GM19452 (cell line): Measurements from ENCODE around the gene NTN5.
"Not testable (repeated sequence)": the region's sequence is repeated elsewhere in the genome, so short reads cannot be mapped to it uniquely, and the experiment has no call there.

Source experiments
- ATAC-seq: cut with Tn5 transposase; IDR thresholded peaks from one replicate; pipeline ENCODE4 v1.9.1; 2021; ENCODE audit not compliant: unreplicated experiment

Gene NTN5

DNA sequence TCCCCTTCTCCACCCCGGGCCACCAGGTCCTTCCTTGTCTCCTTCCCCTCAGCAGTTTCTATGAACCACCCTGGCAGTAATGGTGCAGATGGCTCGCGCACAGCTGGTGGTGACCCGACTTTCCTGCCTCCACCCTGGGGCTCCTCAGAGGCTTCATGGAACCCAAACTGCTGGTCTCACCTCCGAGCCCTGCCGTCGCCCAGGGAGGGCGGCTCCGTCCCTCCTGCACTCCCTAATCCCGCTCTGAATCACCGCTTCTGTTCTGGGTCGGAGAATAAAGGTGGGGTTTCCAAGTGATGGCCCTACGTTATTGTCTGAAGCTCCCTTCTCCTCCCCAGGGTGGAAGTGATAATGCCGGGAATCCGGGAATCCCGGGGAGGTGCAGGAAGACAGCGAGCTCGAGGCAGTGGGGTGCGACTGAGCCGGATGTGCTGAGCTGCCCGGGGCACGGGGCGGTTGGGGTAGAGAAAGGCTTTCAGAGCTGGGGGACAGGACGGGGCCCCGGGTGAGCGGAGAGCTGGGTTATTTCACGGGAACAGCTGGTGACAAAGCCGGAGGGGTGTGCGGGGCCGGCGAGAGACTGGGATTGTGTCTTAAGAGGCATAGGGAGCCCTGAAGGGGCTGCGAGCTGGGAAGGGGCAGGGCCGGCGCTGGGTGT lies 23.7 kb upstream of the NTN5 start:
- ATAC-seq, result no peak

DNA sequence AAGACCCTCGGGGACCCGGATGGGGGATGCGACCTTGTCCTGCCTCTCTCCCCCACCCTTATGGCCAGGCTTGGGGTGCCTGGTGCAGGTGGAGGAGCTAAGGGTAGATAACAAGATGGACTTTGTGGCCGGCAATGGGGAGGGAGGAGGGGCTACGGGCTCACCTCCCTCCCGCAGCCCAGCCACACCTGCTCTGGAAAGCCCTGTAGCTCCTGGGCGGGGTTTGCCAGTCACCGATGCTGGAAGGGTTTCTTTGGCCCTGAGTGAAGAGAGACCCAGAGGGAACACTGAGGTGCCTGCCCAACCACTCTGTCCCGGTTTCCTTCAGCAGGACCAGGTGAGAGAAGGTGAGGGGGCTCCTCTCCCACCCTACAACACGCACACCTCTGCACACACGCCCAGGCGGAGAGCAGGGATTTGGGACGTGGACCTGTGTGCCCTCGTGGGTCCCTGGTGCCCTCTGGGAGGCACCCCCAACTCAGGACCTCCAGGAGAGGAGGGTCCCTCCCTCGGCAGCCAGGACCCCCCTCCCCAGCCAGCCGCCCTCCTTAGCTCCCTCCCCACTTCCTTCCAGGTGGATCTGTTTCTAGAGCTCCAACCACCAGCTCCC lies 23.0 kb upstream of the NTN5 start, which contains the start of gene FUT2:
TSS of gene FUT2 (plus strand) at position 229 of the 610 bp plus-strand sequence. CDS start 6,986 bp downstream, outside the sequence.
- ATAC-seq, result no peak

GRCh38 chr19:48693629-48694028 lies 20.8 kb upstream of the NTN5 start:
- not testable (repeated sequence) for ATAC-seq

GRCh38 chr19:48689449-48689848 lies 16.6 kb upstream of the NTN5 start:
- ATAC-seq, result no peak

DNA sequence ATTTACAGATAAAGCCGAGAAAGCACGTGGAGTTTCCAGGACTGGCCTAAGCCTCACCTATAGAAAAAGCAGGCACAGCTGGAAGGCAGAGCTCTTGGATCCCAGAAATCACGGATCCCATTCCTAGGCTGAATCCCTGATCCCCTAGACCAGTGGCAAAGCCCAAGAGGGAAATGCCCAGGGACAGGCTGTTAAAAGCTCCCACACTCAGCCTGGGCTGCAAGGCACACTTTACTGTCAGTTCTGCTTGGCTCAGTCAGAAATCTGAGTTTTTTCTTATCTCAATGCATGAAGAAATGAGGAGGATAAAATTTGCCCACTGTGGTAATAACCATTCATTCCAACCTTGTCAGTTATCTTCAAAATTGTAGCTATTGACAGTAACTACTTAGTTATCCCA lies 15.0 kb upstream of the NTN5 start:
- no peak for ATAC-seq

DNA sequence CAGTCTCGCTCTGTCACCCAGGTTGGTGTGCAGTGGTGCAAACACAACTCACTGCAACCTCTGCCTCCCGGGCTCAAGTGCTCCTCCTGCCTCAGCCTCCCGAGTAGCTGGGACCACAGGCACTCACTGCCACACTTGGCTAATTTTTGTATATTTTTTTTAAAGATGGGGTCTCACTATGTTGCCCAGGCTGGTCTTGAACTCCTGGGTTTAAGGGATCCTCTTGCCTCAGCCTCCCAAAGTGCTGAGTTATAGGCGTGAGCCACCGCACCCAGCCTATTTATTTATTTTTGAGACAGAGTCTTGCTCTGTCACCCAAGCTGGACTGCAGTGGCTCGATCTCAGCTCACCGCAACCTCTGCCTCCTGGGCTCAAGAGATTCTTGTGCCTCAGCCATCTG lies 13.8 kb upstream of the NTN5 start:
- not testable (repeated sequence) for ATAC-seq

- ATAC-seq, result no peak
Observed at GRCh38 chr19:48686088-48686487, 13.3 kb upstream of the NTN5 start.

DNA sequence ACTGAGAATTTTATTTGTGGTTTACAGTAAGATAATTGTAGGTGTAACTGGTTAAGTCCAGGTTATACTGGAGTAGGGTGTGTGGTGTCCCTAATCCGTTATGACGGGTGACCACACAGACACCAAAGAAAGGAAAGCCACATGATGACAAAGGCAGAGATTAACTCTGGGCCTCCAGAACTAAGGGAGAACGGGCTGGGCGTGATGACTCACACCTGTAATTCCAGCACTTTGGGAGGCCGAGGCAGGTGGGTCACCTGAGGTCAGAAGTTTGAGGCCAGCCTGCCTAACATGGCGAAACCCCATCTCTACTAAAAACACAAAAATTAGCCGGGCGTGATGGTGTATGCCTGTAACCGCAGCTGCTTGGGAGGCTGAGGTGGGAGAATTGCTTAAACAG lies 12.8 kb upstream of the NTN5 start:
- no peak for ATAC-seq

- no peak for ATAC-seq
Observed at GRCh38 chr19:48683349-48683748, 10.5 kb upstream of the NTN5 start.

DNA sequence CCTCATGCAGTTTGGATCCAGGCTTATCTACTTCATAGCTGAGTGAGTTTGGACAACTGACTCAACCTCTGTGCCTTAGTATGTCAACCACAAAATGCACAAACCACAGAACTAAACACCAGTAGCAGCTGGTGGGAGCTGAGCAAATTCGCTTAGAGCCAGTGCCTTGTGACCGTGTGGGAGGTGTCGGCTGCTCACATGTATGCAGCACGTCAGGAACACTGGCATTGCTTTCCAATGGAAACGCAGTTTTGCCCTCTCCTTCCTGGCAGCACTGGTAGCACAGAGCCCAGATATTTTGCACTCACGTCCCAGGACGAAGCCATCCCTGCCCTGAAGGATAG lies 8.3 kb upstream of the NTN5 start:
- no peak for ATAC-seq

- ATAC-seq, result no peak
Observed at GRCh38 chr19:48680436-48681126, 7.8 kb upstream of the NTN5 start.

DNA sequence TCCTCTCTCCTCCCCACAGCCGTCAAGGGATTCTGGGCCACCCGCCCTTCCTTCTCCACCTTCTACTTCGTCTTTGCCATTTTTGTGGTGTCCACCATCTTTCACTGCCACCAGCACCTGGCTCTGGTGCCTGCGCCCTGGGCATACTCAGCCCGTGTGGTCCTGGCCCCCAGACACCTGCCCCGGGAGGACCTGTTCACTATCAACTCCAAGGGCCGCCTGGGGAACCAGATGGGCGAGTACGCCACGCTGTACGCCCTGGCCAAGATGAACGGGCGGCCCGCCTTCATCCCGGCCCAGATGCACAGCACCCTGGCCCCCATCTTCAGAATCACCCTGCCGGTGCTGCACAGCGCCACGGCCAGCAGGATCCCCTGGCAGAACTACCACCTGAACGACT lies 7.2 kb upstream of the NTN5 start:
- ATAC-seq, result not testable (repeated sequence)

- ATAC-seq, result no peak
Observed at GRCh38 chr19:48678201-48678600, 5.4 kb upstream of the NTN5 start.

- ATAC-seq, result no peak
Observed at GRCh38 chr19:48676887-48677286, 4.1 kb upstream of the NTN5 start.

- ATAC-seq, result no peak
Observed at GRCh38 chr19:48676487-48676886, 3.7 kb upstream of the NTN5 start.

GRCh38 chr19:48674921-48675824 lies 2.4 kb upstream of the NTN5 start:
- ATAC-seq, result no peak

- no peak for ATAC-seq
Observed at GRCh38 chr19:48674216-48674809, 1.5 kb upstream of the NTN5 start.

DNA sequence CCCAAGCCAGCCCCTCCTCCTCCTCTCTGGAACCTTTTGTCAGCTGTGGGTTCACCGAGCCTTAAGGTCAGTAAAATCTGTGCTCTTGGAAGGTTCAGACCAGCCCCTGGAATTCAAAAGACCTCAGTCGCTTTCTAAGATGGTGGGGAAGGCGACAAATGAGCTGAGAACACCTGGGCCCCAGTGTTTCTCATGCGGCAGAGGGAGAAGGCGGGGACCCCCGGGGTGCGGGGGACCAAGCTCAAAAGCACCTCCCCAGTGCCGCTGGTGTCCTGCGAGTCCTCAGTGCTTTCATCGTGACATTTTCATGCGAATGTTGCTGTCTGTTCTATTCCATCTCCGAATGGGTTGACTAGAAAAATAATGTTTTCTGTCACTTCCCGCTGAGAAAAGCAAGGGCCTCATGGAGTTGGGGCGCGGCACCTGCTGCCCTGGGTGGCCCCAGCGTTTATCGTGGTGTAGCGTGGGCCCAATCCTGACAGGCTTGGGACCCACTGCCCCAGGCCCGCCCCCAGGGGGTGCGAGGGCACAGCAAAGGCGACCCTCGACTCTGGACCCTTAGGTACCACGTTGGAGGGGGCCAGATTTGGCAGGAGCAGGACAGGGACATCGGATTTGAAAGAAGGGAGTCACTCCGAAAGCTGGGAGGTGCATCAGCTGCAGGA lies 751 bp upstream of the NTN5 start:
- no peak for ATAC-seq

- no peak for ATAC-seq
Observed at GRCh38 chr19:48671446-48671995, 1.3 kb downstream of the NTN5 start.
